Karpas-422 (cell line): ENCODE data around the gene KLHL22. TPM values are rescaled to one million over a fixed set of nuclear protein-coding genes. Genes with fewer than 3 reads are reported as not detected.

Source experiments
- DNase-seq: peaks from one replicate; pipeline ENCODE4 v3.0.0-alpha.2; 2015
- H2AFZ ChIP-seq: fragments of 200-600 bp; sonication (generic); 2 replicates; pipeline ENCODE4 v1.6.1; 2014; ENCODE audit warnings: antibody characterized with exemption, low read length, mixed read lengths
- H3K27ac ChIP-seq: fragments of 200-600 bp; sonication (generic); 2 replicates; pipeline ENCODE4 v1.5.1; 2014; ENCODE audit warnings: mild to moderate bottlenecking, low read length, moderate library complexity
- H3K27me3 ChIP-seq: fragments of 200-600 bp; sonication (generic); 2 replicates; pipeline ENCODE4 v1.6.1; 2014; ENCODE audit warnings: low read length, mixed read lengths
- H3K36me3 ChIP-seq: fragments of 200-600 bp; sonication (generic); 2 replicates; pipeline ENCODE4 v1.6.1; 2014; ENCODE audit warnings: low read length, mixed read lengths; ENCODE audit not compliant: insufficient read depth
- H3K4me1 ChIP-seq: fragments of 200-600 bp; sonication (generic); 2 replicates; pipeline ENCODE4 v1.6.1; 2014; ENCODE audit warnings: mild to moderate bottlenecking, low read length, mixed read lengths
- H3K4me2 ChIP-seq: fragments of 200-600 bp; sonication (generic); 2 replicates; pipeline ENCODE4 v1.6.1; 2014; ENCODE audit warnings: low read length, low read depth, mild to moderate bottlenecking; ENCODE audit not compliant: poor library complexity, severe bottlenecking
- H3K4me3 ChIP-seq: fragments of 200-600 bp; sonication (generic); 2 replicates; pipeline ENCODE4 v1.5.1; 2014; ENCODE audit warnings: mild to moderate bottlenecking, antibody characterized with exemption, low read length, mixed read lengths
- H3K79me2 ChIP-seq: fragments of 200-600 bp; sonication (generic); 2 replicates; pipeline ENCODE4 v1.6.1; 2014; ENCODE audit warnings: mild to moderate bottlenecking, low read length, mixed read lengths
- H3K9ac ChIP-seq: fragments of 200-600 bp; sonication (generic); 2 replicates; pipeline ENCODE4 v1.6.0; 2014; ENCODE audit warnings: low read length
- H3K9me2 ChIP-seq: fragments of 200-600 bp; sonication (generic), shearing (Covaris generic); replicated peaks from 2 replicates; pipeline ENCODE4 v1.6.0; 2014; ENCODE audit warnings: mild to moderate bottlenecking, low read length, moderate library complexity; ENCODE audit not compliant: insufficient read depth
- H3K9me3 ChIP-seq: fragments of 300-700, 200-600 bp; sonication (generic); 2 replicates; pipeline ENCODE4 v1.6.1; 2014; ENCODE audit warnings: low read length, mixed read lengths
- H4K20me1 ChIP-seq: fragments of 200-600 bp; sonication (generic); 2 replicates; pipeline ENCODE4 v1.6.1; 2014; ENCODE audit warnings: mild to moderate bottlenecking, antibody characterized with exemption, low read length, low read depth; ENCODE audit not compliant: insufficient read depth
- total RNA-seq: library from RNA; depleted of rRNA; stranded (reverse); fragments of >200 nt; shearing (Covaris generic); gene quantifications from 2 replicates; pipeline ENCODE4 v1.2.3, GENCODE V29; 2014; ENCODE audit warnings: low replicate concordance

Gene KLHL22
- total RNA-seq, 1 experiment from 2014 or later = 9.7 TPM

GRCh38 chr22:20536590-20537324, 41.2 kb upstream of the KLHL22 start:
- Histone ChIP-seq H3K36me3 (peaks cover 11% of the 10 kb centered on the region), H4K20me1 (peaks cover 22% of the 10 kb centered on the region; the same call in 1 of the 2 replicates)

DNA sequence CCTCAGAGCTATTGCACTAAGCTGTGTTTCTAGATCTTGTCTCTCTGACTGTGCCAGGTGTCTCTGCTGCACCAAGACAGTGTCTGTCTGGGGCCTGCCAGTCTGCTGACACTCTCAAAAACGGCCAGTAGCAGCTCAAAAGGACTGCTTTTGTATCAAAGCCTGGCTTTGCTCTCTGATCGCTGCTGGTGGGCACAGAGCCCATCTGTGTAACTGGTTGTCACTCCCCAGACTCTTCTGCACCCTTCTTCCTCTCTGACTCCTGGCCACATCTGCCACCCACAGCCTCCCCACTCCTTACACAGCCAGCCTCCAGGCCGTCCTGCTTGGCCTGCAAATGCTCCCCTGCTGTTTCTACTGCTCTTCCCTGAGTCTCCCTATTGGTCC, 38.3 kb upstream of the KLHL22 start:
- Histone ChIP-seq H3K9me2 (no peaks in the 10 kb centered on the region), H3K9me3 (no peaks in the 10 kb centered on the region), H3K27me3 (no peaks in the 10 kb centered on the region), H3K4me2 (no peak overlapping the region), H3K27ac (no peak overlapping the region), H3K79me2 (peaks cover 87% of the 10 kb centered on the region), H4K20me1 (peaks cover 35% of the 10 kb centered on the region; the same call in 1 of the 2 replicates), H2AFZ (no peak overlapping the region), H3K4me1 (no peaks in the 10 kb centered on the region), H3K9ac (no peak overlapping the region), H3K36me3 (peaks cover 6% of the 10 kb centered on the region; the same call in 1 of the 2 replicates), H3K4me3 (no peak overlapping the region)
- DNase-seq = no peak

More at GRCh38 chr22:20536590-20537324, 41.2 kb upstream of the KLHL22 start:
- Histone ChIP-seq H3K9me2 (no peaks in the 10 kb centered on the region), H3K27ac (no peak overlapping the region), H3K9me3 (no peaks in the 10 kb centered on the region), H2AFZ (no peak overlapping the region), H3K4me3 (no peak overlapping the region), H3K27me3 (no peaks in the 10 kb centered on the region), H3K79me2 (peaks cover 80% of the 10 kb centered on the region), H3K4me2 (no peak overlapping the region), H3K9ac (no peak overlapping the region), H3K4me1 (no peaks in the 10 kb centered on the region)
- no peak for DNase-seq

GRCh38 chr22:20533095-20533878, 37.7 kb upstream of the KLHL22 start:
- Histone ChIP-seq H3K79me2 (peaks cover 90% of the 10 kb centered on the region), H3K4me1 (no peaks in the 10 kb centered on the region), H3K9ac (no peak overlapping the region)

GRCh38 chr22:20532256-20532993, 36.8 kb upstream of the KLHL22 start:
- no peak overlapping the region for H3K27ac ChIP-seq
- peaks cover 3% of the 10 kb centered on the region; the same call in 1 of the 2 replicates for H3K36me3 ChIP-seq
- no peaks in the 10 kb centered on the region for H3K9me2 ChIP-seq
- no peaks in the 10 kb centered on the region for H3K27me3 ChIP-seq
- no peak overlapping the region for H2AFZ ChIP-seq
- peaks cover 89% of the 10 kb centered on the region for H3K79me2 ChIP-seq
- no peaks in the 10 kb centered on the region for H3K9me3 ChIP-seq
- no peaks in the 10 kb centered on the region for H3K4me1 ChIP-seq
- peaks cover 41% of the 10 kb centered on the region; the same call in 1 of the 2 replicates for H4K20me1 ChIP-seq
- DNase-seq = no peak
- no peak overlapping the region for H3K4me2 ChIP-seq
- H3K9ac ChIP-seq = no peak overlapping the region
- H3K4me3 ChIP-seq = no peak overlapping the region

More at GRCh38 chr22:20533095-20533878, 37.7 kb upstream of the KLHL22 start:
- Histone ChIP-seq H3K9me3 (no peaks in the 10 kb centered on the region), H3K27ac (no peak overlapping the region), H2AFZ (no peak overlapping the region), H3K36me3 (peaks cover 3% of the 10 kb centered on the region; the same call in 1 of the 2 replicates), H4K20me1 (peaks cover 41% of the 10 kb centered on the region; the same call in 1 of the 2 replicates), H3K4me3 (no peak overlapping the region), H3K4me2 (no peak overlapping the region), H3K27me3 (no peaks in the 10 kb centered on the region), H3K9me2 (no peaks in the 10 kb centered on the region)
- no peak for DNase-seq

DNA sequence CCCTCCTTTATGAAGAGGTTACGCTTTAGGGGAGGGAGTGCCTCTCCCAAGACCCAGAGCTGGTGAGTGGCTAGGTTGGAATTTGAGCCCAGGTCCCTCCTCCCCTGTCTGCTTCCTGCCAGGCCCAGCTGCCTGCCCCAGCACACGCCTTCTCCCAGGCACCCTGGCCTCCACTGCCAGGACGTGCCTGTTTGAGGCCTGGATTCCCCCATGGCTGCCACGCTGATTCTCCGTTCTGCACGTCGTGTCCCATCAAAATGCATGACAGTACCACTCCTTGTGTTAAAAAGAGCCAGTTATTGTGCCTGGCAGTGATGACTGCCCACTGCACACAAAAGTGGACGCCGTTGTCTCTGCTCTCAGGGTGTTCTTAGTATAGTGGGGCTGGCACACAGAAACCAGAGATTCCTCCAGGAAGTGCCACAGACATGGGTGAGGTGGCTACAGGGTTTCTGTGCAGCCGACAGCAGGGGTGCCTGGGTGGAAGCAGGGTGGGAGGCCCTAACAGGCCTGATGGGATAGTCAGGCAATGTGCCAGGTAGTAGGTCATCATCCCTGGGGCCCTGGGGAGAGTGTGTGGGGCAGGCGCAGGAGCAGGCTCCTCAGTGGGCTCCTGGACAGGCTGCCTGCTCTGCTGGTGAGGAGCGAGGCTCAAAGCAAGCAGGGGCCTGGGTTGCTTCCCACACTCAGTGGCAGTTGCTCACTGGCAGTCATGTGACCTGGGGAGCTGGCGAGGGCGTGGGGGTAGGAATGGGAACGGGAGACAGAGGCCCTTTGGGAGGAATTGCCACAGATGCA, 36.0 kb upstream of the KLHL22 start:
- Histone ChIP-seq H3K36me3 (0 out of 2 replicates have a peak, but pooled peaks cover 3% of the 10 kb centered on the region), H3K4me3 (no peak overlapping the region), H3K9me3 (no peaks in the 10 kb centered on the region), H3K4me1 (no peaks in the 10 kb centered on the region), H3K27me3 (no peaks in the 10 kb centered on the region), H2AFZ (no peak overlapping the region), H3K9me2 (no peaks in the 10 kb centered on the region), H3K79me2 (peaks cover 89% of the 10 kb centered on the region), H3K27ac (no peak overlapping the region), H3K9ac (no peak overlapping the region), H4K20me1 (peaks cover 41% of the 10 kb centered on the region), H3K4me2 (no peak overlapping the region)
- DNase-seq = no peak

- no peaks in the 10 kb centered on the region for H3K27me3 ChIP-seq
- 0 out of 2 replicates have a peak, but pooled peaks cover 3% of the 10 kb centered on the region for H3K36me3 ChIP-seq
- no peak overlapping the region for H2AFZ ChIP-seq
- H3K27ac ChIP-seq = no peak overlapping the region
- H3K79me2 ChIP-seq = peaks cover 91% of the 10 kb centered on the region
- H3K9me3 ChIP-seq = no peaks in the 10 kb centered on the region
- peaks cover 38% of the 10 kb centered on the region for H4K20me1 ChIP-seq
- no peak for DNase-seq
- H3K4me2 ChIP-seq = no peak overlapping the region
- no peaks in the 10 kb centered on the region for H3K4me1 ChIP-seq
- no peak overlapping the region for H3K4me3 ChIP-seq
- no peak overlapping the region for H3K9ac ChIP-seq
- no peaks in the 10 kb centered on the region for H3K9me2 ChIP-seq
These were observed 35.5 kb upstream of the KLHL22 start for GRCh38 chr22:20531154-20531403.

DNA sequence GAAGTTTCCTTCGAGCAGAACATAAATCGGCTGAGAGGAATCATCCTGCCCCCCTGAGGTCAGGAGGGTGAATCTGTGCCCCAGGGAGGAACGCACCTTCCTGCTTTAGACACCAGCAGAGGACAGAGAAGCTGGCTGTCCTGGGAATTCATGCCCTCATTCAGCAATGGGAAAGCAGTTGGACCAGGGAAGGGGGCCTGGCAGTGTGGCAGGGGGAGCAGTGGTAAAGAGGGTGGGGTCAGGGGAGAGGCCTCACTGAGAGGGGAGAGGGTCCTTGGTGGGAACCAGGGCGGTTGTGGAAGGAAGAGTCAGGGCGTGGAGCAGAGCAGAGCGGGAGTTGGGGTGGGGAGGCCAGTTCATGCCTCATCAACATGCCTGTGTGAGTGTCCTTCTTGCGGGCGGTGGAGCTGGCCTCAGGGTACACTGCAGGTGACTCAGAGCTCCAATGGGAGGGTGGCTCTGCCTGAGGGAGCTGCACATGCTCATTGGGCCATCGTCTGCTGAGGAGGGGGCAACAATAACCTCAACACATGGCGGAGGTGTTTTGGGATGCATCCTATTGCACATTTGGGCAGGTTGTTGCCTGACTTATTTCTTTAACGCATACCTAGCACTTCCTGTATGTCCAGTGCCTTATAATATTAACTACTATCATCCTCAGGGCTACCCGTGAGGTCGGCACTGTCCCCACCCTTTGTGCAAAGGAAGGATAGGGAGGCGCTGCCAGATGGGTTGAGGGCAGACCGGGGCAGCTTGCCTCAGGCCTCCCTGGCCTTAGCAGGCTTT, 35.0 kb upstream of the KLHL22 start:
- Histone ChIP-seq H2AFZ (no peak overlapping the region), H3K4me1 (no peaks in the 10 kb centered on the region), H3K9me3 (no peaks in the 10 kb centered on the region), H4K20me1 (peaks cover 38% of the 10 kb centered on the region), H3K79me2 (peaks cover 94% of the 10 kb centered on the region), H3K27ac (no peak overlapping the region), H3K4me2 (no peak overlapping the region), H3K4me3 (no peak overlapping the region), H3K27me3 (no peaks in the 10 kb centered on the region), H3K9ac (no peak overlapping the region), H3K9me2 (no peaks in the 10 kb centered on the region), H3K36me3 (0 out of 2 replicates have a peak, but pooled peaks cover 3% of the 10 kb centered on the region)
- no peak for DNase-seq
